Stimulated activated CD8-positive, alpha-beta memory T cell treated with anti-CD3 and anti-CD28 coated beads, Interleukin-4, amount 100 ng/mL, for 4 hours (primary cell): Measurements from ENCODE around the gene CUL4B.
"Not testable (repeated sequence)": the region's sequence is repeated elsewhere in the genome, so short reads cannot be mapped to it uniquely, and the experiment has no call there.

Experiments
- DNase-seq, 2 donors: peaks; one replicate each; pipeline ENCODE4 v3.0.0-alpha.2; 2020; ENCODE audit warnings: low read depth in 2 of 2, low spot score in 1 of 2

Gene CUL4B

DNA sequence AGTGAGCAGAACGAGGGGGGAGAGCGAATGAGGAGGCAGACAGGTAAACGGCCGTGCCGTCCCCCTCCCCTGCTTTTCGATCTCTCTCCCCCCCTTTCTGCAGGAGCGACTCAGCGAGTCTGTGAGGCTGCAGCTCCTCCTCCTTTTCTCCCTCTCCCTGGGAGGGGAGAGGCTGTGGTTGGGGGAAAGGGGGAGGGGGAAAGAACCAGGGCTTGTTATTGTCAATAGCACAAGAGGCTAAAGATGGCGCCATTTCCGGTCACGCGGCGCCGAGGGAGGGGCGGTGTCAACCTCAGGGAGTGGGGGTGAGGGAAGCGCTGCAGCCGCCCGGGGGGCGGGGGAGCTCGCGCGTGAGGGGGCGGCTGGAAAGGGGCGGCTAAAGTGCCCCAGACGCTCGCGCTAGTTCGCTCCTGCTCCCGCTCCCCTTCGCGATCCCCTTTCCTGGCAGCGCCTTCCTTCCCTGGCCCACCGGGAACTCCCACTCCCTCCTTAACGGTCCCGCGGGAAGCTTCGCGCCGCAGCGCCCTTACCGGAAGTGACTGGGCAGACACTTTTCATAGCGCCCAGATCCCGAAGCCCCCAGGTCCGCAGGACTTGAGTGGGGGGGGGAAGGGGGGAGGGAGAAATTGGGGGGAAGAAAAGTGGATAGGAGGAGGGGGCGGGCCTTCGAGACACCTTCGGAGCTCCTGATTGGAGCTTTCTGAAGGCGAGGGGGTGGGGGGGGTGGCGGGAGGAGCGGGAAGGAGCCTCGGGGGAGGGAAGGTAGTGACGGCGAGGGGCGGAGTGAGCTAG is at the start of gene CUL4B:
CUL4B (minus strand) TSS at position 121 of the 792 bp plus-strand sequence. CDS start 324 bp downstream, outside the sequence.
- peak; percentile 79 for DNase-seq

DNA sequence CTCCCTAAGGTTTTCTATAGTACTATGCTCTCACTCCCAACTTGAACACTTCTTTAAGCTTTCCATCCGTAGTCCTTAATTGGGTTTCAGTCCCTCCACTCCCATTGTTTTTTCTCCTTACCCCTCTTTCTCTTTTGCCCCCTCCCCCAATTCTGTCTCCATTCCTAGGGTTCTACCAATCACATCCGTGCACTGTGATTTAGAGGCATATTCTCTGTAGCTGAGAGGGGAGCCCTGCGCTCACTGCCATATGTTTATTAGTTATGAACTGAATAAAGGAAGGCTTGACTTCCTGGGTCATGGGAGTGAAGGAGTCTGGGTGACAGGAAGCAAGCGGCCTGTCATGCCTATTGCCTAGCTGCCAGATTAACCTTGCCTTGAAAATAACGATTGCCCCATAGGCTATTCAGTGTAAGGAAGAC is 43.6 kb upstream of the CUL4B start:
- DNase-seq, result no peak

DNA sequence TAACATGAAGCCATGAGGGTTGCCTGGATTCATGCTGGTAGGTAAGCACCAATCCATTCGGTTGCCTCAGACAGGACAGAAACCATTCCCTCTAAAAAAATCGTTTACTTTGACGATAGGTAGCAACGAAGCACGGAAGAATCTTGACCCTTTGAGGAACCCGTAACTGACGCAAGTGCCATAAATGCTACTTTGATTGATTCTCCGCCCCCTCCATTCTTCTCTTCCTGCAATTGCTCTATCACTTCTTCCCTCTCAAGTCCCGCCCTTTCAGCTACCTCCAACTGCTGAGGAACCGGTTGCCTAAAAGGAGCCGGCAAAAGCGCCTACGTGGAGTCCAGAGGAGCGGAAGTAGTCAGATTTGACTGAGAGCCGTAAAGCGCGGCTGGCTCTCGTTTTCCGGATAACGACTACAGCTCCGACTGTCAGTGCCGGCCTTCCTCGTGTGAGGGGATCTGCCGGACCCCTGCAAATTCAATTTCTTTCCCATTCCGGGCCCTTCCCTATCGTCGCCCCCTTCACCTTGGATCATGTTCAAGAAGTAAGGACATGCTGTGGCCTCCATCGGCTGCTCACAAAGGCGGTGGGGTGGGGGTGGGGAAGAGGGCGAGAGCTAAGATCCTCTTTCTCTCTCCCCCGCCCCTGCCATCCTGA is 43.1 kb upstream of the CUL4B start, which contains the start of gene MCTS1:
MCTS1 (plus strand) TSS at position 395 of the 654 bp plus-strand sequence; CDS start at position 531, 136 bp downstream.
- DNase-seq, result peak; percentile 44 to 57

DNA sequence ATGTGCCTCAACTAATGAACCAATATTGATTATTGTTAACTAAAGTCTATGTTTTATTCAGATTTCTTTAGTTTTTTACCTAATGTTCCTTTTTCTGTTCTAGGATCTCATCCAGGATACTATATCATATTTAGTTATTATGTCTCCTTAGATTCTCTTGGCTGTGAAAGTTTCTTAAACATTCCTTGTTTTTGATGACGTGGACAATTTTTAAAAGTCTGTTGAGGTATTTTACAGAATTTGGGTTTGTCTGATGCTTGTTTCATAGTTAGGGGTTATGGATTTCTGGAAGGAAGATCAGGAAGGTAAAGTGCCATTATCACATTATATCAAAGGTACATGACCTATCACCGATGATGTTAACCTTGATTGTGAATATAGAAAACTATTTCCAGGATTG is 24.9 kb upstream of the CUL4B start:
- DNase-seq, result no peak

DNA sequence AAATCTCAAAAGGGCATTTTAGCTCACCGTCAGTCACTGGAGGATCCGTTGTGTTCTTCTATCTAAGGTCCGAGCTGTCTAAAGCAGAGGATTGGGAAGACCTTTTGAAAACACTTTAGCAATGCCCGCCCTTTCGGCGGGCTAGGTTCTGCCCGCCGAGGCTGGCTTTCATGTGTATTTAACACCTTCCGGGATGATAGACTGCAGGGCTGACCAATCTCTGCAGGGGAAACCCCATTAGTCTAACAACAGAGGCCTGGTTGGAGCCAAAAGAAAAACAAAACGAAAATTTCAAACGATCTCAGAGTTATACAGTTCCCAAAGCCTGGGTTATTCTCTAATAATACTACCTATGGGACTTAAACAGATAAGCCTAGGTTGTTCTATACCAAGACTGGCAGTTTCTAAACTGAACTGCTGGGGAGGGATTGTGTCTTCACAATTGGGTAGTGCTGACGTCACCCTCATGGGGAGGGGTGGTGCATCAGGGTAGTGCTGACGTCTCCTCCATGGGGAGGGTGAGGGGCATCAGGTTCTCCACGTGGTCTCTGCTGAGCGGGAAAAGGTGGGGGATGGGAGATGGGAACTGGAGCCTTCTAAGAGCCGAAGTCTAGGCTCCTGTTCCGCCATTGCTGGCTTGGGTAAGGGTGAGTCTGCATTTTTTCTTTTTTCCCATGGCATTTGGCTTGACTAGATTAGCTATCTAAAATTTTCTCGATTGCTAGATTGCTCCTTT is 14.8 kb upstream of the CUL4B start:
- DNase-seq, result no peak

DNA sequence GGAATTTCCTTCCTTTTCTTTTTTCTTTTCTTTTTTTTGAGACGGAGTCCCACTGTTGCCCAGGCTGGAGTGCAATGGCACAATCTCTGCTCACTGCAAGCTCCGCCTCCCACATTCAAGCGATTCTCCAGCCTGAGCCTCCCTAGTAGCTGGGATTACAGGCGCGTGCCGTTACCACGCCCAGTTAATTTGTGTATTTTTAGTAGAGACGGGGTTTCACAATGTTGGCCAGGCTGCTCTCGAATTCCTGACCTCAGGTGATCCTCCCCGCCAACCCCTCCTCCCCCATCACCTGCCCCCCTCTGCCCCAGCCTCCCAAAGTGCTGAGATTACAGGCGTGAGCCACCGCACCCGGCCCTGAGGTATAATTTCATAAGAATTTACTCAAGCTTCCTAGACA is 13.0 kb upstream of the CUL4B start:
- not testable (repeated sequence) for DNase-seq

DNA sequence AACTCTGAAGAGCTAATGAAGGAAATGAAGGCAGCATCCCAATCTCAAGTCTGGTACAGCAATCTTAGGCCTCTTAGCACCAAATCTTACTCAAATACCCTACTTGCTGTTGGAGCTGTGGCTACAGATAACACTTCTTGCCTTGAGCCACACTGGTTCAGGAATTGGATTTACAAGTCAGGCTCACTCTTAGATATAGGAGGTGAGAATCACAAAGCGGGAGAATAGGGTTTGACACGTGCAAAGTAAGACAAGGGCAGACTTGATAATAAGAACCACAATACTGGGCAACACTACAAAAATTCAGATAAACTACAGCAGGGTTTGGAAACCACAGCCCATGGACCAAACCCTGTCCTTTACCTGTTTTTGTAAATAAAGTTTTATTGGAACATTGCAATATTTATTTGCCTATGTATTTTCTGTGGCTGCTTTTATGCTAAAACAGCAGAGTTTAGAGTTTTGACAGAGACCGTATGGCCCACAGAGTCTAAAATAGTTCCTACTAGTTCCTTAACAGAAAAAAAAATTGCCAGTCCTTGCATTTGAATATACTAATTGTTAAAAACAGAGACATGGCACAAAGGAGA is 9.3 kb upstream of the CUL4B start:
- DNase-seq, result no peak

DNA sequence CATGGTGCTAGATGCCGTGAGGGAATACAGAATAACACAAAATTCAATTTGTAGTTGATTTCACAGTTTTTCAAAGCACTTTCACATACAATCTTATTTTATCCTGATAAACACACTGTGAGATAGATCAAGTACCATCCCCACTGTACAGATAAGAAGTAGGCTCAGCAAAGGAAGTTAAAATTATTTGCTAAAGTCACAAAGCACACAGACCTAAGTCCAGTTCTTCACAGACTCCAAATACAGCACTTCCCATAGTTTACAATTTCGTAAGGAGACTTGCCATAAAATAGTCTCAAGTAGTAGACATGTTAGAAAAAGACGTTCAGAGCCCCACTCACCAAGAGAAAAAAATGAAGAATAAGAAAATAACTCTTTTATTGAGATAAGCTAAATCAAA is 7.8 kb upstream of the CUL4B start:
- DNase-seq, result no peak

DNA sequence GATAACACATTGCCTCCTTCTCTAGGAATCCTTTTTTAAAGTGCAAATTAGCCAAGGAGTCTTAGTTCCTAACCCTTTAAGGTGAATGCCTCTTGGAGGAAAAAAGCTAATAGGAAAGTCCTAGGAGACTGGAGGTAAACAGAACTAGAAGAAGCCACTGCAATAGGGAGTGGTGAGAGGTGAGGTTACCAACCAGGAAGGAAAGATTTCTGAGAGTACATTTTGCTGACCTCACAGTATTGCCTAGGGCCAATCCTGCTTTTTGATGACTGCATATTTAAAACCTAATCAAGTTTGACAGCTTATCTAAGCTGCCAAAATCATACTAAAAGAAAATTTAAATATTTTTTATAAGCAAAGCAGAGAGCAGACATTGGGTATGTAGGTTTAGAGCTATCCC is 7.3 kb upstream of the CUL4B start:
- no peak for DNase-seq

DNA sequence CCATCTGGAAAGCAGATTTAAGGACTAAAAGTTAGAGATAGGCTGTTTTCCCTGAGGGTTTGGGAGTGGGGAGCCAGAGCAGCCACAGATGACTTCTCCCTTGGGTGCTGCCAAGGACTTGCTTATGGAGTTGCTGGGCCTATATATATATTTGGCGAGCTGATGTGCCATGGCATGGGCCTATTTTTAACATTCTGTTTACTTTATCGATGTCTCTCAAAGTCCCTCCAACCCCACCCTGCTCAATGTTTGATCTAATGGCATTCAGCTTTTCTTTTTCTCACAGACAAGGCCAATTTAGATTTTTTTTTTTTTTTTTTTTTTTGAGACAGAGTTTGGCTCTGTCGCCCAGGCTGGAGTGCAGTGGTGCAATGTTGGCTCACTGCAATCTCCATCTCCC is 6.1 kb upstream of the CUL4B start:
- DNase-seq, result no peak

DNA sequence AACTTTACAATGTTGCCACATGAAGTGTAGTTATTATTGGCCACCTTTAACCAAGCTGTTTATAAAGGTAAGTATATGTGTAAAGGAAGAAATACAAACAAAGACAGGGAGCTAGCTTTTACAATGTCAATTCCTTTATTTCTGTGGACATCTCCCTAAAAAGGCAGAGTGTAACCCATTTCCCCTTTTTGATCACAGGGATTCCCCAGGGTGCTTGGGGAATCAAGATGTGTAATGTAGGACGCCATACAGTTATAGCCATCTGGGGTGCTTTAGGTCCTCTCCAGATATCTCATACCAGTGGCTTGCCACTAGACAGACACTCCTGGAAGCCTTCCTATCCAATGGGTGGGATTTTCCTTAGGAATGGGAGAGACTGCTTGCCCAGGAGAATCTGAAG is 4.2 kb upstream of the CUL4B start:
- no peak for DNase-seq

DNA sequence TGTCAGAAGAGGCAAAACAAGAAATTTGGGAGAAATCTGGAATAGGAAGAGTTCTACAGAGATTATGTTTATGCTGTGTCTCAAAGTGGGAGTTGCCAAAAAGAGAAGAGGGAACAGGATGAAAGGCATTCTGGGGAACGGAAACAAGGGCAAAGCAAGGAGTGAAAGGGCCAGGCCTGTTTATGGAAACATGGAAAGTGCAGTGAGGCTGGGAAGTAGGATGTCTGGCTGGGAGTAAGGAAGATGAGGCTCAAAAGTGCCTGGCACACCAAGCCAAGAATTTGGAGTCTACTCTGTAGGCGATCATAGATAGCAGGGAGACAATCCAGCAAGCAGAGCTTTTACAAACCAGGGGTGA is 1.8 kb upstream of the CUL4B start:
- no peak for DNase-seq

DNA sequence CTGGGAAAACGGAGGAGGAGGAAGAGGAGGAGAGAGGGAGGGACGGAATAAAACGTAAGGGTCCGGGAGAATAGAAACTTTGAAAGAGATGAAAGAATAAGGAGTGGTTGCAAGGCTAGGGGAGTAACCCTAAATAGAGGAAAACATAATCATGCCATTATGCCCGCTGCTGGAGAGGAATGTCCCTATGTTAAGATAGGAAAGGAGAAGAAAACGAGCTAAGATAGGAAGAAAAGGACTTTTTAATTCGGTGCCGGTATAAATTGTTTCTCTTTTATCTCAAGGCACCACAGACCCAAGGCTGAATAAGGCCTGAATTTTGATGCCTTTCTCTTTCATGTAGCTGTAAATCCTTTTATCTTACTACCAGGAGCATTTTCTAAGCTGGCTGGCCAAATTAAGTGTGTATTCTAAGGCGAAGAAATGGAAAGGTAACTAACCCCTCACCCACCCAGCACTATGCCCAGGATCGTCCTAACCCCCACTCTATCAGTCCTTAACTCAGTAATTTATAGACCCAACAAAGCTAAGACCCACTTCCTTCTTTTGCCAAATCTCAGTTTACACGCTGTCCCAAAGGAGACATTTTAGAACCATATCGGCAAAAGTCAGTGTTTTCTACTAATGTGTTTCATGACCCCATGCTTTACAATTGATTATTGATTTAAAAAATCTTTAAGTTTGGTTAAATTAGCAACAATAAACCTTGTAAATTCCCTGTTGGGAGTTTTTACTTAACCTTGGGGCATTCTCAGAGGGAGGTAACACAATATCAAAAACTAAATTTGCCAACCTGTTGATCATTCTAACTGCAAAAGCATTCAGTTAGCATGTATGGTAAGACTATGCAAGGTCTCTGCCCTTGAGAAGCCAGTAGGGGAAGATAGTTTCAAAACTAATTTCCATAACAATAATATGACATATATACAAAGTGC is 1.1 kb upstream of the CUL4B start:
- DNase-seq, result no peak

DNA sequence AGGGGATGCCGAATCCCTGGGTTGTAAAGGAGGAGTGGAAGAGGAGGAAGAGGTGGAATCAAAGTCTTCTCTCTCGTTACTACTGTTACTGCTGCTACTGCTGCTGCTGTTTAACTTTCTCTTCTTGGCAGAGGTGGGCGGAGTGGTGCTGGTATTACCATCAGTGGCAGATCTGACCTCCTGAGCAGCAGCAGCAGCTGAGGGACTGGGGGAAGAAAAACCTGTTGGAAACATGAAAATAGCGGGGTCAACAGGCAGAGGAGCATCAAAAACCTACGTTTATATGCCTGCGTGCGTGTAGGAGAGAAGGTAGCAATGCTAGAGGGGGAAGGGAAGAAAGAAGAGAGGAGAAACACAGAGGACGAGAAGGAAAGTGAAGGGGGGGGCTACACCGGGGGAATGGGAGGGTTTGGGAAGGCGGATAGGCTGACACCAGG is 339 bp downstream of the CUL4B start:
- DNase-seq, result peak; percentile 1

DNA sequence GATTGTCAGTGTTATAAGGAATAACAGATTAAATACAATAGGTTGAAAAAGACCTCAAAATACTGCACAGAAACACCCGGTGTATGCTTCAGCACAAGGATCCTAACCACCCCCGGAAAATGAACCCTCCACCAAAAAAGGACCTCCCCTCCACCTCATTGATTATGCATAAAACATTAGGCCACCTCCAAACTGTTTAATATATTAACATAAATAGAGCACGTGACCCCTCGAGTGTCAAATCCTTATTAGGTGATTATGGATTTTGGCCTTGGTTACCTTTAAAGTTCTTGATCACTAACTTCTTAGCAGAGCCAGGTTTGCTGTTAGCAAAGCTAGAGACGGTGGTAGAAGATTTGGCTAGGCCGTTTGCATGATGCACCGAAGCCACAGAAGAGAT is 958 bp downstream of the CUL4B start:
- DNase-seq, result no peak

DNA sequence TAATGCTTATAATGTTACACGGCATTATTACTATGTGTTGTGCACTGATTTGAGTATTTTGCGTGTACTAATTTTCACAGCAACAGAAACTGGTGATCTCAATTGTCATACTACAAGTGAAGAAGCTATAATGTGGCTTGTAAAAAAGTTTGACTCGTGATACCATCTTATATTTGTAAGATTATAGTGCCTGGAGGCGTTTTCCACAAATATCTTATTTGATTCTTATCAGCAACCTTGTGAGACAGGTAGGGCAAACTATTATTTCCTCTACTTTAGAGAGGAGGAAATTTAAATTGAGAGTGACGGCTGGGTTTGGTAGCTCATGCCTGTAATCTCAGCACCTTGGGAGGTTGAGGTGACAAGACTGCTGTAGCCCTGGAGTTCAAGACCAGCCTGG is 4.5 kb downstream of the CUL4B start:
- no peak for DNase-seq

DNA sequence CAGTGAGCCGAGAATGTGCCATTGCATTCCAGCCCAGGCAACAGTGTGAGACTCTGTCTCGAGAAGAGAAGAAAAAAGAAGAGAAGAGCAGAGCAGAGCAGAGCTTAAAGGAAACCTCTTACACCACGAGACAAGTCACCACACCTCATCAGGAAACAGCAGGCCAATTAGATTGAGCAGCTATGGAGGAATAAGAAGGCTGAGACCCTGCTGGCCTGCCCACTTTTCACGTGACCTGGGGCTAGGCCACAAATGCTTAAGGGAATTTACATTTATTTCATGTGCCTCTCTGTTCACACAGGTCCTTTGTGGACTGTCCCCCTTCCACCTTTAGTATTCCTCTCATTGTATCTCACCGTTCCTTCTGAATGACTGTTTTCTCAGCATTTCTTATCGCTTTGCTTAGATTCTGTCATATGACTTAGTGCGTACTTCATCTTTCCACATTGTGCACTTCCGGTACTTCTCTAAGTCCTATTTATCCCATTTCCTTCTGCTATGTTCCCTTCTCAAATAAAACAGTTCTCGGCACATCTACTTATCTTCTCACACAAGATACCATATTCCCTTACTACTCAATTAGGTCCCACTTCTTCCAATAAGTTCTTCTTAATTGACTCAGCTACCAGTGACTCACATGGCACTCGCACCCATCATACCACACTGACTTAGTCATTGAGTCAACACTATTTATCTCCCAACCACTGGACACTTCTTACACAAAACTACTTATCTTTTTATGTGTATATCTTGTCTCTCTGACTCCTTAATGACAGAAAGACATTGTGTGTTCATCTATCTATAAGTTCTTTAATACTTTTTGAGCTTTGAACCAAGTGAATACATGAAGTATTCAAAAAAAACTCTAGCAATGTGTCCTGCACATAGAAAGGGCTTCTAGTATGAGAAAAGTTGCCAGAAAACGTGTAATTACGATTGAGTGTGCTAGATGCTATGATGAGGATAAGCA is 11.0 kb downstream of the CUL4B start:
- no peak for DNase-seq

DNA sequence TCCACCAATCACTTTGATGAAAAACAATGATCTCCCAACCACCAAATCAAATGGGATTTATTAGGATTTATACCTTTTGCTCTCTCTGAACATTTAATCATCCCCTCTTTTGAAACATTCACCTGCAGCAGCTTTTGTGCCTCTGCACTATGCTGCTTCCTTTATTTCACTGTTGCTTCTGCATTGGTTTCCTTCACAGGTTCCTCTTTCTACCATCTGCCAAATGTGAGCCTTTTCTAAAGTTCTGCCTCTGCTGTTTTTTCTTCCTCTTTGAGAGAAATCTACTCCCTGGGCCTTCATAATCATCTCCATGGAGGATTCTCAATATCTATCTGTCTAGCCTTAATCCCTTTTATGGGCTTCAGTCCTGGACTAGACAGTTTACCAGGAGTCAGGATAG is 24.7 kb downstream of the CUL4B start:
- no peak for DNase-seq
